Left ventricle myocardium inferior (tissue), 1 donor: ENCODE results near the gene C18orf63. TPM values are rescaled to one million over a fixed set of nuclear protein-coding genes. Genes with fewer than 3 reads are reported as not detected.
"Not testable (repeated sequence)": the region's sequence is repeated elsewhere in the genome, so short reads cannot be mapped to it uniquely, and the experiment has no call there.

Experiments
- DNase-seq: peaks from one replicate; pipeline ENCODE4 v3.0.0-alpha.2; 2020
- H3K27ac ChIP-seq: fragments of 200-600 bp; replicated peaks from 2 replicates; pipeline ENCODE4 v1.8.0; 2021
- H3K27me3 ChIP-seq: fragments of 200-600 bp; 2 replicates; pipeline ENCODE4 v1.8.0; 2021; ENCODE audit warnings: low read depth
- H3K36me3 ChIP-seq: fragments of 200-600 bp; 2 replicates; pipeline ENCODE4 v1.8.0; 2021
- H3K4me1 ChIP-seq: fragments of 200-600 bp; 2 replicates; pipeline ENCODE4 v1.8.0; 2021
- H3K4me3 ChIP-seq: fragments of 200-600 bp; 2 replicates; pipeline ENCODE4 v1.8.0; 2021; ENCODE audit warnings: mild to moderate bottlenecking, moderate library complexity
- H3K9me3 ChIP-seq: fragments of 200-600 bp; replicated peaks from 2 replicates; pipeline ENCODE4 v1.8.0; 2021
- intact Hi-C: fragments of 100-400 bp; cut with micrococcal nuclease; formaldehyde crosslinking; loops from one replicate; pipeline ENCODE4 v1.11.0; 2022
- total RNA-seq: library from RNA; stranded (reverse); fragmentation: NEBNext Ultra II Directional; extraction: Animal tissue kit (Norgen Biotek cat#: 25700); gene quantifications from one replicate; pipeline ENCODE4 v1.2.1, GENCODE V29; 2021
- TF ChIP-seq, protein P1 (sequence below): fragments of 200-600 bp; IDR thresholded peaks from 2 replicates; pipeline ENCODE4 v1.8.0; 2021; ENCODE audit warnings: antibody characterized with exemption, mild to moderate bottlenecking, borderline replicate concordance
- donor health status: DM: no; HTN: yes; CAD: no; lungs with severe emphysema.

Gene C18orf63
- total RNA-seq, 1 donor from 2014 or later: not detected

GRCh38 chr18:74314759-74315463 is 728 bp upstream of the C18orf63 start:
- DNase-seq: no peak
- no peaks in the 10 kb centered on the region for H3K36me3 ChIP-seq
- TF ChIP-seq, protein P1, sequence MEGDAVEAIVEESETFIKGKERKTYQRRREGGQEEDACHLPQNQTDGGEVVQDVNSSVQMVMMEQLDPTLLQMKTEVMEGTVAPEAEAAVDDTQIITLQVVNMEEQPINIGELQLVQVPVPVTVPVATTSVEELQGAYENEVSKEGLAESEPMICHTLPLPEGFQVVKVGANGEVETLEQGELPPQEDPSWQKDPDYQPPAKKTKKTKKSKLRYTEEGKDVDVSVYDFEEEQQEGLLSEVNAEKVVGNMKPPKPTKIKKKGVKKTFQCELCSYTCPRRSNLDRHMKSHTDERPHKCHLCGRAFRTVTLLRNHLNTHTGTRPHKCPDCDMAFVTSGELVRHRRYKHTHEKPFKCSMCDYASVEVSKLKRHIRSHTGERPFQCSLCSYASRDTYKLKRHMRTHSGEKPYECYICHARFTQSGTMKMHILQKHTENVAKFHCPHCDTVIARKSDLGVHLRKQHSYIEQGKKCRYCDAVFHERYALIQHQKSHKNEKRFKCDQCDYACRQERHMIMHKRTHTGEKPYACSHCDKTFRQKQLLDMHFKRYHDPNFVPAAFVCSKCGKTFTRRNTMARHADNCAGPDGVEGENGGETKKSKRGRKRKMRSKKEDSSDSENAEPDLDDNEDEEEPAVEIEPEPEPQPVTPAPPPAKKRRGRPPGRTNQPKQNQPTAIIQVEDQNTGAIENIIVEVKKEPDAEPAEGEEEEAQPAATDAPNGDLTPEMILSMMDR: no peak
- H3K27me3 ChIP-seq: no peaks in the 10 kb centered on the region
- H3K9me3 ChIP-seq: no peaks in the 10 kb centered on the region
- H3K4me1 ChIP-seq: peaks cover 34% of the 10 kb centered on the region
- peak overlapping the region; percentile 37 for H3K27ac ChIP-seq
- intact Hi-C loops: no loop called here
- H3K4me3 ChIP-seq: no peak overlapping the region

DNA sequence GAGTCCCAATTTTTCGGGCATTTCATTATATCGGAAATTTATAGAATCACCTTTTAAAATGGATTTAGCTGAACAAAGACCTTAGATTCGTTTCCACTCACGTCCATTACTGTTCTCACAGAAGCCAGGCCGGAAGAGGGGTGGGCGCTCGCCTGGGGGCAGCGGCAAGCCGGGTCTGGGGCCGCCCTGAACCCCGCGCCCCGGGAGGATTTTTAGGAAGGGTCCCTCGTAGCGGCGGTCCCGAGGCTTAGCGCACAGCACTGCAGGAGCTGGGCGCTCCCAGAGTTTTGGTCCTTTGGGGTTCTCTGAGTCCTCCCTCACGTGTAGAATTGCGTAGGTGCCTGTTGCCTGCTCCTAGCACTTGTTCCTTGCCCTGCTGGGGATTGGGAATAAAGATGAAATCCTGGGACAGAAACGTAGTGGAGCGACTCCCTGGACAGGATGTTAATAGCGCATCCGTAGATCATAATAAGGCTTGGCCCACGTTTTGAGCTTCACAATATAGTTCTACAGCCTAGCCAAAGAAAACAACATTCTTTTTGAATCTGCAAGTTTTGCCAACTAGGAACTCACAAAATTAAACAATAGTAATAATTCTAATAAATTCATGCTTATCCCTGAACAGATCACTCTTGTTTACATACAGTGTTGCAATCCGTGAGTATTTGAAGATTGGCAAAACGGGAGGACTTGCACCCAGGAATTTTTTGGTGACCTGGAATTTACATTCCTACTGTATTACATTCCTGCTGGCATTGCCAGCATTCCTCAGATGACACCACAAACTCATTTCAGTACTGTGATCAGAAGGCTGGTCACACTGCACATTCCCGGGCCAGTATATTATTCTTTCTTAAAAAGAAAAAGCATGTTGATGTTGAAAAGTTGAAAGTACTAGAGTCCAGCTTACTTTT is 875 bp downstream of the C18orf63 start:
- Histone ChIP-seq H3K27me3 (no peaks in the 10 kb centered on the region), H3K9me3 (no peaks in the 10 kb centered on the region), H3K27ac (peak overlapping the region; percentile 23), H3K36me3 (no peaks in the 10 kb centered on the region), H3K4me3 (no peak overlapping the region), H3K4me1 (peaks cover 22% of the 10 kb centered on the region)
- DNase-seq: no peak
- TF ChIP-seq, protein P1: no peak
- intact Hi-C loops: no loop called here

- TF ChIP-seq, protein P1: no peak
- no peak overlapping the region for H3K27ac ChIP-seq
- H3K27me3 ChIP-seq: no peaks in the 10 kb centered on the region
- H3K4me1 ChIP-seq: no peaks in the 10 kb centered on the region
- intact Hi-C loops: no loop called here
- H3K9me3 ChIP-seq: no peaks in the 10 kb centered on the region
- DNase-seq: no peak
- no peak overlapping the region for H3K4me3 ChIP-seq
- H3K36me3 ChIP-seq: no peaks in the 10 kb centered on the region
Observed at GRCh38 chr18:74326231-74326630, 10.6 kb downstream of the C18orf63 start.

DNA sequence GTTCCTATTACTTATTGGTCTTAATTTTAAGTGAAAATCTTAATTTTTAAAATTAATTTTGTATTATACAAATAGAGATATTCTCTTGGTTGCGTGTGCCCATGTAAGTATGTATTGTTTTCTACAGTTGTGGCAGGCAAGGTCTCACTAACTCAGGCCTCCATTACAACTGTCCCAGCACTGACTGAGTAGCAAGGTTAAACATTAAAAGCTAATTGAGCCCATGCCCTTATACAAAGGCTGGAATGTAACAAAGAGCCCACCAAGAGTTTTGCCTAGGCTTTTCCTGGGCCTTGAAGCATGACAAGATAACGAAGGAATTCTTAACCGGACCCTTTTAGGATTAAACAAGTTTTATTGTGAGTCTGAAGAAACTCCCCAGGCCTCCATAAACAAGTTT is 11.2 kb downstream of the C18orf63 start:
- H3K27ac ChIP-seq, H3K27me3 ChIP-seq, intact Hi-C loops, DNase-seq, H3K4me3 ChIP-seq, H3K36me3 ChIP-seq, H3K4me1 ChIP-seq, H3K9me3 ChIP-seq: not testable (repeated sequence)

- TF ChIP-seq, protein P1: no peak
- no peak for DNase-seq
- no peaks in the 10 kb centered on the region for H3K36me3 ChIP-seq
- H3K4me1 ChIP-seq: no peaks in the 10 kb centered on the region
- no peak overlapping the region for H3K27ac ChIP-seq
- no peaks in the 10 kb centered on the region for H3K27me3 ChIP-seq
- H3K4me3 ChIP-seq: no peak overlapping the region
- no peaks in the 10 kb centered on the region for H3K9me3 ChIP-seq
- intact Hi-C loops: no loop called here
Observed at GRCh38 chr18:74328206-74328605, 12.6 kb downstream of the C18orf63 start.

DNA sequence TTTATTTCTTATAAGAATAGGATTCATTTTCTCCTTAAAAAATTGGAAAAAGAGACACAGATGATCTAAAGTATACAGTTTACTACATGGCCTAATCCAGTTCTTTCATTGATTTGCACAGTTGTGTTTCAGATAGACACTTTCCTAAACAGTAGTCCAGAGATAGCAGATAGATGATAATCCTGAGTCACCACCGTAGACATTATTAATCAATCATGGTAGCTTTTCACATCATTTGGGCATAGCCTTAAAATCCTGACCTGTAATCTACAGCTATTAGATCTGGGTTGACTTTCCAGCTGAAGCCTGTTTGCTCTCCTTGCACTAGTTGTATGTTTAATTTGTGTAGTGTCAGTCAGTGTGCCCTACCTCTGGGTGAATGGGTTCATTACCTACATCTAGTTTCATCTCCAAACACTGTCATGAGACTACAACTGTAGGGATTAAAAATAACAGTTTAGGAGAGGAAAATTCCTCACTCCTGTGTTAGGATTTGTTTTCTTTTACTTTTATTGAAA is 14.1 kb downstream of the C18orf63 start:
- Histone ChIP-seq H3K27me3 (no peaks in the 10 kb centered on the region), H3K4me1 (no peaks in the 10 kb centered on the region), H3K27ac (no peak overlapping the region), H3K9me3 (no peaks in the 10 kb centered on the region), H3K4me3 (no peak overlapping the region), H3K36me3 (no peaks in the 10 kb centered on the region)
- no peak for DNase-seq
- TF ChIP-seq, protein P1: no peak
- intact Hi-C loops: no loop called here
